ENCODE results near the gene ICAM2. TPM values are rescaled to one million over a fixed set of nuclear protein-coding genes. Genes with fewer than 3 reads are reported as not detected.
"Not testable (repeated sequence)": the region's sequence is repeated elsewhere in the genome, so short reads cannot be mapped to it uniquely, and the experiment has no call there.

The ICAM2 gene
- total and polyA plus RNA-seq, 2 donors (not counting 1 experiment from before 2014, with no cell fraction given) = 48.7 to 149 TPM

DNA sequence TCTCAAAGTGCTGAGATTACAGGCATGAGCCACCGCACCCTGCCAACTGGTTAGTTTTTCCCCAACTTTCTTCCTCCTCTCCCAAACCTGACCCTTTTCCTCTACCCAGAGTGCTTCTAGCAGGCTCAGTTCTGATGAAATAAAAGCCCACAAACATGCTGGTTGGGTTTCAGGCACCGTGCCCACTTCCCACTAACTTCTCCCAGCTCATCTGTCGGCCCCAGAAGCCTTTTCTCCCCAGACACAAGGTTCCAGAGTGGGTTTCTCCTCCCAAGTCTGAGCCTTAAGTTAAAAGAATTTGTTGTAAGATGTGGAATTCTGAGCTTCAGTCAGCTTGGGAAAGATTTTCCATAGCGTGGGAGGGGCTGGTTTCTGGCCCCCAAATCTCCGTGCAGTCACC, 36.2 kb downstream of the ICAM2 start:
- intact Hi-C loops (cut with micrococcal nuclease) = no loop called here
- no peak overlapping the region for H3K4me3 ChIP-seq (ENCODE audit: control extremely low read depth in 1 of 5, extremely low read depth in 1 of 5, insufficient read depth in 1 of 5, low read depth in 2 of 5, low read length in 4 of 5)
- Mint-ChIP-seq H3K9me3 (ENCODE audit: insufficient read depth) (peaks cover 7% of the 10 kb centered on the region), H3K27ac (no peak overlapping the region), H3K4me1 (peaks cover 14% of the 10 kb centered on the region), H3K27me3 (no peaks in the 10 kb centered on the region), H3K4me3 (no peak overlapping the region)
- no peak overlapping the region for H3K4me2 ChIP-seq (replicated peaks; ENCODE audit: low read depth, low read length, poor library complexity, severe bottlenecking)
- ATAC-seq (ENCODE audit: low read depth) = no peak
- CTCF ChIA-PET = interaction anchor here (0.9 to 5.1 kb wide), 8 partner anchors 10 to 73 kb away, joined by 3 to 21 read pairs (median 6); partner anchors contain the start of gene CSHL1
- H3K27me3 ChIP-seq (replicated peaks in 1 of 4; ENCODE audit: control extremely low read depth in 1 of 4, control insufficient read depth in 3 of 4, insufficient read depth in 4 of 4, low read length in 3 of 4) = no peaks in the 10 kb centered on the region
- H3K9ac ChIP-seq (ENCODE audit: low read length) = no peak overlapping the region
- 84% methylated on average over 3 of the region's 5 CpGs for WGBS (ENCODE audit: insufficient coverage)
- POLR2A ChIA-PET = no interaction called here
- TF ChIP-seq EZH2 (IDR thresholded peaks at IDR 0.05; ENCODE audit: borderline replicate concordance, insufficient read depth, low read depth, low read length, poor library complexity, severe bottlenecking) = no peak
- TF ChIP-seq, protein P1, sequence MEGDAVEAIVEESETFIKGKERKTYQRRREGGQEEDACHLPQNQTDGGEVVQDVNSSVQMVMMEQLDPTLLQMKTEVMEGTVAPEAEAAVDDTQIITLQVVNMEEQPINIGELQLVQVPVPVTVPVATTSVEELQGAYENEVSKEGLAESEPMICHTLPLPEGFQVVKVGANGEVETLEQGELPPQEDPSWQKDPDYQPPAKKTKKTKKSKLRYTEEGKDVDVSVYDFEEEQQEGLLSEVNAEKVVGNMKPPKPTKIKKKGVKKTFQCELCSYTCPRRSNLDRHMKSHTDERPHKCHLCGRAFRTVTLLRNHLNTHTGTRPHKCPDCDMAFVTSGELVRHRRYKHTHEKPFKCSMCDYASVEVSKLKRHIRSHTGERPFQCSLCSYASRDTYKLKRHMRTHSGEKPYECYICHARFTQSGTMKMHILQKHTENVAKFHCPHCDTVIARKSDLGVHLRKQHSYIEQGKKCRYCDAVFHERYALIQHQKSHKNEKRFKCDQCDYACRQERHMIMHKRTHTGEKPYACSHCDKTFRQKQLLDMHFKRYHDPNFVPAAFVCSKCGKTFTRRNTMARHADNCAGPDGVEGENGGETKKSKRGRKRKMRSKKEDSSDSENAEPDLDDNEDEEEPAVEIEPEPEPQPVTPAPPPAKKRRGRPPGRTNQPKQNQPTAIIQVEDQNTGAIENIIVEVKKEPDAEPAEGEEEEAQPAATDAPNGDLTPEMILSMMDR (IDR thresholded peaks at IDR 0.05) = no peak
- DNase-seq = no peak
- no peak overlapping the region for H3K27ac ChIP-seq (ENCODE audit: low read length in 2 of 2)
- H2AFZ ChIP-seq (ENCODE audit: insufficient read depth, low read depth, low read length, poor library complexity, severe bottlenecking) = no peak overlapping the region
- H3K9me3 ChIP-seq (ENCODE audit: control extremely low read depth in 1 of 3, control insufficient read depth in 2 of 3, insufficient read depth in 1 of 3, low read length in 2 of 3) = peaks cover 0 to 18% (median 5%) of the 10 kb centered on the region in 3 donors
- no peaks in the 10 kb centered on the region for H3K79me2 ChIP-seq (ENCODE audit: control insufficient read depth, insufficient read depth, low read length)
- H4K20me1 ChIP-seq (ENCODE audit: control insufficient read depth, insufficient read depth, low read length, poor library complexity, severe bottlenecking) = no peaks in the 10 kb centered on the region
- H3K36me3 ChIP-seq (replicated peaks in 1 of 2; ENCODE audit: control extremely low read depth in 1 of 2, control insufficient read depth in 1 of 2, extremely low read depth in 1 of 2, insufficient read depth in 2 of 2, low read length in 1 of 2) = no peaks in the 10 kb centered on the region
- peaks cover 6 to 15% of the 10 kb centered on the region in 2 donors for H3K4me1 ChIP-seq (ENCODE audit: control insufficient read depth in 2 of 2, insufficient read depth in 2 of 2, low read length in 2 of 2)

DNA sequence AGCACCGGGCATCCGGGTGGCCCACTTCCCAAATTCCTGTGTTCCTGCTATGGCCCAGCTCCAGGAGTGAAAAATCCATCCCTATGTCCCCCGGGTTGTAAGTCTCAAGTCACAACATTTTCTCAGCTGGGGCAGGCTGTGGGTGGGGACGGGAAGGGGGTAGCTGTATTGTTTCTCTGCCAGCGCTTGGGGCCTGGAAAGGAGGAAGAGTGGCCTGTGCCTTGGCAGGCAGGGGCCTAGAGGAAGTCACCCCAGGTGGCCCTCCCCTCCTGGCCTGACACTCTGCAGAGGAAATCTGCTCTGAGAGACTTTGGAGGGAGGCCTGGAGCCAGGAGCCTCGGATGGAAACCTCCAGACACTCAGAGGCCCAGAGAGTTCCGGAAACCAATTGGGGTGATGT, 37.1 kb downstream of the ICAM2 start:
- no peaks in the 10 kb centered on the region for H4K20me1 ChIP-seq (ENCODE audit: control insufficient read depth, insufficient read depth, low read length, poor library complexity, severe bottlenecking)
- H3K4me3 ChIP-seq (ENCODE audit: control extremely low read depth in 1 of 5, extremely low read depth in 1 of 5, insufficient read depth in 1 of 5, low read depth in 2 of 5, low read length in 4 of 5) = no peak overlapping the region
- POLR2A ChIA-PET = no interaction called here
- no peaks in the 10 kb centered on the region for H3K27me3 ChIP-seq (replicated peaks in 1 of 4; ENCODE audit: control extremely low read depth in 1 of 4, control insufficient read depth in 3 of 4, insufficient read depth in 4 of 4, low read length in 3 of 4)
- H3K27me3 Mint-ChIP-seq = no peaks in the 10 kb centered on the region
- H3K4me1 ChIP-seq (ENCODE audit: control insufficient read depth in 2 of 2, insufficient read depth in 2 of 2, low read length in 2 of 2) = peaks cover 6 to 15% of the 10 kb centered on the region in 2 donors
- H2AFZ ChIP-seq (ENCODE audit: insufficient read depth, low read depth, low read length, poor library complexity, severe bottlenecking) = no peak overlapping the region
- no peaks in the 10 kb centered on the region for H3K36me3 ChIP-seq (replicated peaks in 1 of 2; ENCODE audit: control extremely low read depth in 1 of 2, control insufficient read depth in 1 of 2, extremely low read depth in 1 of 2, insufficient read depth in 2 of 2, low read length in 1 of 2)
- H3K4me1 Mint-ChIP-seq = peaks cover 14% of the 10 kb centered on the region
- CTCF ChIA-PET = interaction anchor here (0.7 to 5.1 kb wide), 4 partner anchors 32 to 45 kb away, joined by 3 to 21 read pairs (median 6); no protein-coding TSS in a partner anchor
- 20% methylated on average over 5 of the region's 7 CpGs for WGBS (ENCODE audit: insufficient coverage)
- H3K27ac ChIP-seq (ENCODE audit: low read length in 2 of 2) = no peak overlapping the region
- ATAC-seq (ENCODE audit: low read depth) (no peak), DNase-seq (no peak)
- no peak overlapping the region for H3K27ac Mint-ChIP-seq
- H3K79me2 ChIP-seq (ENCODE audit: control insufficient read depth, insufficient read depth, low read length) = no peaks in the 10 kb centered on the region
- intact Hi-C loops (cut with micrococcal nuclease) = no loop called here
- no peak overlapping the region for H3K4me3 Mint-ChIP-seq
- no peak overlapping the region for H3K9ac ChIP-seq (ENCODE audit: low read length)
- peaks cover 0 to 18% (median 5%) of the 10 kb centered on the region in 3 donors for H3K9me3 ChIP-seq (ENCODE audit: control extremely low read depth in 1 of 3, control insufficient read depth in 2 of 3, insufficient read depth in 1 of 3, low read length in 2 of 3)
- no peak overlapping the region for H3K4me2 ChIP-seq (replicated peaks; ENCODE audit: low read depth, low read length, poor library complexity, severe bottlenecking)
- no peak for TF ChIP-seq EZH2 (IDR thresholded peaks at IDR 0.05; ENCODE audit: borderline replicate concordance, insufficient read depth, low read depth, low read length, poor library complexity, severe bottlenecking)
- TF ChIP-seq, protein P1 (IDR thresholded peaks at IDR 0.05) = no peak
- peaks cover 7% of the 10 kb centered on the region for H3K9me3 Mint-ChIP-seq (ENCODE audit: insufficient read depth)

GRCh38 chr17:63982641-63983040, 37.8 kb downstream of the ICAM2 start:
- H3K27me3 ChIP-seq (replicated peaks in 1 of 4; ENCODE audit: control extremely low read depth in 1 of 4, control insufficient read depth in 3 of 4, insufficient read depth in 4 of 4, low read length in 3 of 4); H3K27ac Mint-ChIP-seq; H3K4me3 ChIP-seq (ENCODE audit: control extremely low read depth in 1 of 5, extremely low read depth in 1 of 5, insufficient read depth in 1 of 5, low read depth in 2 of 5, low read length in 4 of 5); DNase-seq; H3K4me2 ChIP-seq (replicated peaks; ENCODE audit: low read depth, low read length, poor library complexity, severe bottlenecking); POLR2A ChIA-PET; H4K20me1 ChIP-seq (ENCODE audit: control insufficient read depth, insufficient read depth, low read length, poor library complexity, severe bottlenecking); H3K4me3 Mint-ChIP-seq; intact Hi-C loops (cut with micrococcal nuclease); ATAC-seq (ENCODE audit: low read depth); H3K79me2 ChIP-seq (ENCODE audit: control insufficient read depth, insufficient read depth, low read length); H3K36me3 ChIP-seq (replicated peaks in 1 of 2; ENCODE audit: control extremely low read depth in 1 of 2, control insufficient read depth in 1 of 2, extremely low read depth in 1 of 2, insufficient read depth in 2 of 2, low read length in 1 of 2); H2AFZ ChIP-seq (ENCODE audit: insufficient read depth, low read depth, low read length, poor library complexity, severe bottlenecking); H3K9me3 Mint-ChIP-seq (ENCODE audit: insufficient read depth); H3K9ac ChIP-seq (ENCODE audit: low read length); H3K27me3 Mint-ChIP-seq; H3K27ac ChIP-seq (ENCODE audit: low read length in 2 of 2): not testable (repeated sequence)
- no CpG with 5 or more reads among the region's 2 CpGs for WGBS (ENCODE audit: insufficient coverage)
- peaks cover 6 to 15% of the 10 kb centered on the region in 2 donors for H3K4me1 ChIP-seq (ENCODE audit: control insufficient read depth in 2 of 2, insufficient read depth in 2 of 2, low read length in 2 of 2)
- H3K9me3 ChIP-seq (ENCODE audit: control extremely low read depth in 1 of 3, control insufficient read depth in 2 of 3, insufficient read depth in 1 of 3, low read length in 2 of 3) = peaks cover 0 to 18% (median 5%) of the 10 kb centered on the region in 3 donors
- peaks cover 14% of the 10 kb centered on the region for H3K4me1 Mint-ChIP-seq
- CTCF ChIA-PET = interaction anchor here (0.7 to 5.1 kb wide), 5 partner anchors 31 to 64 kb away, joined by 3 to 21 read pairs (median 7); partner anchors contain the start of gene GH1
